DOHH2 (cell line): ENCODE results near the gene KLHL34.

Source experiments
- H3F3A ChIP-seq: fragments of 200-600 bp; sonication (generic), shearing (Covaris generic); 2 replicates; pipeline ENCODE4 v1.6.0; 2016; ENCODE audit warnings: antibody characterized with exemption, mild to moderate bottlenecking; ENCODE audit not compliant: control insufficient read depth, insufficient read depth
- H3K27ac ChIP-seq: fragments of 200-600 bp; sonication (generic); 2 replicates; pipeline ENCODE4 v1.5.1; 2014; ENCODE audit warnings: low read depth, mild to moderate bottlenecking, low read length, moderate library complexity
- H3K27me3 ChIP-seq: fragments of 200-600 bp; sonication (generic); 2 replicates; pipeline ENCODE4 v1.6.1; 2014; ENCODE audit warnings: mild to moderate bottlenecking, low read length, mixed read lengths; ENCODE audit not compliant: control insufficient read depth
- H3K36me3 ChIP-seq: fragments of 200-600 bp; sonication (generic); 2 replicates; pipeline ENCODE4 v1.6.1; 2014; ENCODE audit warnings: mild to moderate bottlenecking, low read length, moderate library complexity, mixed read lengths; ENCODE audit not compliant: control insufficient read depth
- H3K4me1 ChIP-seq: fragments of 200-600 bp; sonication (generic); 2 replicates; pipeline ENCODE4 v1.6.1; 2014; ENCODE audit warnings: mild to moderate bottlenecking, low read length, mixed read lengths; ENCODE audit not compliant: control insufficient read depth
- H3K4me2 ChIP-seq: fragments of 200-600 bp; sonication (generic); 2 replicates; pipeline ENCODE4 v1.6.0; 2014; ENCODE audit warnings: mild to moderate bottlenecking, low read length, moderate library complexity
- H3K4me3 ChIP-seq: fragments of 200-600 bp; sonication (generic); 2 replicates; pipeline ENCODE4 v1.5.1; 2014; ENCODE audit warnings: mild to moderate bottlenecking, low read length, mixed read lengths
- H3K79me2 ChIP-seq: fragments of 200-600 bp; sonication (generic); 2 replicates; pipeline ENCODE4 v1.6.1; 2014; ENCODE audit warnings: mild to moderate bottlenecking, low read length, mixed read lengths; ENCODE audit not compliant: control insufficient read depth
- H3K9me2 ChIP-seq: fragments of 200-600 bp; sonication (generic); replicated peaks from 2 replicates; pipeline ENCODE4 v1.6.1; 2014; ENCODE audit warnings: mild to moderate bottlenecking, low read length, mixed read lengths; ENCODE audit not compliant: control insufficient read depth
- H3K9me3 ChIP-seq: fragments of 200-600 bp; sonication (generic); 2 replicates; pipeline ENCODE4 v1.6.1; 2014; ENCODE audit warnings: antibody characterized with exemption, low read length, mixed read lengths; ENCODE audit not compliant: control insufficient read depth, insufficient read depth
- H4K20me1 ChIP-seq: fragments of 200-600 bp; sonication (generic); 2 replicates; pipeline ENCODE4 v1.6.0; 2014; ENCODE audit warnings: low read depth, mild to moderate bottlenecking, antibody characterized with exemption, low read length, moderate library complexity; ENCODE audit not compliant: control insufficient read depth, insufficient read depth
- EZH2phosphoT487 ChIP-seq: fragments of 200-600 bp; sonication (generic); IDR thresholded peaks from 2 replicates; pipeline ENCODE4 v1.6.1; 2017; ENCODE audit warnings: borderline replicate concordance, mild to moderate bottlenecking, antibody characterized with exemption, low read length, moderate library complexity, mixed read lengths
- TF ChIP-seq, protein P1 (sequence below): fragments of 200-600 bp; sonication (generic); IDR thresholded peaks from one replicate; pipeline ENCODE4 v1.5.1; 2014; ENCODE audit warnings: antibody characterized with exemption, mild to moderate bottlenecking, low read depth, low read length; ENCODE audit not compliant: poor library complexity, severe bottlenecking

The KLHL34 gene

DNA sequence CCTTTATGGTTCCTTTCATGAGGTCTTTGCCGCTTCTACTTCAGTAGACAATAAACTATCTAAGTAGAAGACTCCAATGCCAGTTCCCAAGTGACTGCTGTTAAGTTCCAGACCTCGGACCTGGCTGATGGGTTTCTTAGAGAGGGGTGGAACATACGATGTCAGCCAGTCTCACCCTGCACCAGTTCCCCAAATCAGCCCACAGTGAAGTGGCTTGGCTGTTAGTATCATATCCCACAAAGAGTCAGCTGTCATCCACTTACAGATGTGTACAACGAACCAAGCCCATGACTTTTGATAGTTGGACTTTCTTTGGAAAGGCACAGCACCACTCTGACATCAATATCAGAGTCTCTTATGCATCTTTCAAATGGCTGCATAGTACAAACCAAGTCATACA lies 8.1 kb upstream of the KLHL34 start:
- Histone ChIP-seq H3F3A (no peaks in the 10 kb centered on the region), H3K27me3 (no peaks in the 10 kb centered on the region), H3K9me3 (no peaks in the 10 kb centered on the region), H4K20me1 (no peaks in the 10 kb centered on the region), H3K4me1 (no peaks in the 10 kb centered on the region), H3K4me2 (no peak overlapping the region), H3K79me2 (no peaks in the 10 kb centered on the region), H3K27ac (no peak overlapping the region), H3K36me3 (no peaks in the 10 kb centered on the region), H3K9me2 (no peaks in the 10 kb centered on the region), H3K4me3 (no peak overlapping the region)
- TF ChIP-seq, protein P1, sequence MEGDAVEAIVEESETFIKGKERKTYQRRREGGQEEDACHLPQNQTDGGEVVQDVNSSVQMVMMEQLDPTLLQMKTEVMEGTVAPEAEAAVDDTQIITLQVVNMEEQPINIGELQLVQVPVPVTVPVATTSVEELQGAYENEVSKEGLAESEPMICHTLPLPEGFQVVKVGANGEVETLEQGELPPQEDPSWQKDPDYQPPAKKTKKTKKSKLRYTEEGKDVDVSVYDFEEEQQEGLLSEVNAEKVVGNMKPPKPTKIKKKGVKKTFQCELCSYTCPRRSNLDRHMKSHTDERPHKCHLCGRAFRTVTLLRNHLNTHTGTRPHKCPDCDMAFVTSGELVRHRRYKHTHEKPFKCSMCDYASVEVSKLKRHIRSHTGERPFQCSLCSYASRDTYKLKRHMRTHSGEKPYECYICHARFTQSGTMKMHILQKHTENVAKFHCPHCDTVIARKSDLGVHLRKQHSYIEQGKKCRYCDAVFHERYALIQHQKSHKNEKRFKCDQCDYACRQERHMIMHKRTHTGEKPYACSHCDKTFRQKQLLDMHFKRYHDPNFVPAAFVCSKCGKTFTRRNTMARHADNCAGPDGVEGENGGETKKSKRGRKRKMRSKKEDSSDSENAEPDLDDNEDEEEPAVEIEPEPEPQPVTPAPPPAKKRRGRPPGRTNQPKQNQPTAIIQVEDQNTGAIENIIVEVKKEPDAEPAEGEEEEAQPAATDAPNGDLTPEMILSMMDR = no peak
- no peak for TF ChIP-seq EZH2phosphoT487

DNA sequence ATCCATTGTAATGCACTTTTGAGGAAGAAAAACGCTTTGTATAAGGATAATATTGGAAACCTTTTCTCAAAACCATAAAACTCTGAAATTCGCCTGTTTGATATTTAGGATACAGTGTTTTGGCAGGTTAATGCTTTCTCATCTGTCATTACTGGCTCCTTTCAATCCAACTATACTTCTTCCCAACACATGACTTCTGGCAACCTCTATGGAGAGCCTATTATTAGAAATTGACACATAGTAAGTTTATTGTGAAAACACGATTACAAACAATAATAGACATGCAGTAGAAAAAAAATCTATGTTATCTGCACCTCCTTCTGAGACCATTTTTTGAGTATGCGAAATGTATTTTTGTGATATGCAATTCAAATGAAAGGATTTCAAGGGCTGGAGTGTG lies 4.6 kb upstream of the KLHL34 start:
- H4K20me1 ChIP-seq = no peaks in the 10 kb centered on the region
- no peaks in the 10 kb centered on the region for H3K79me2 ChIP-seq

GRCh38 chrX:21661316-21661715 lies 3.2 kb upstream of the KLHL34 start:
- Histone ChIP-seq H3K79me2 (no peaks in the 10 kb centered on the region), H3K27ac (no peak overlapping the region), H3F3A (no peaks in the 10 kb centered on the region), H3K4me2 (no peak overlapping the region), H3K27me3 (no peaks in the 10 kb centered on the region), H4K20me1 (no peaks in the 10 kb centered on the region), H3K9me3 (no peaks in the 10 kb centered on the region), H3K4me1 (no peaks in the 10 kb centered on the region), H3K36me3 (no peaks in the 10 kb centered on the region), H3K4me3 (no peak overlapping the region), H3K9me2 (no peaks in the 10 kb centered on the region)
- TF ChIP-seq EZH2phosphoT487 = no peak
- TF ChIP-seq, protein P1 = no peak

More for the DNA sequence above, 4.6 kb upstream of the KLHL34 start:
- no peak overlapping the region for H3K4me2 ChIP-seq
- H3K4me1 ChIP-seq = no peaks in the 10 kb centered on the region
- H3K9me3 ChIP-seq = no peaks in the 10 kb centered on the region
- H3K27me3 ChIP-seq = no peaks in the 10 kb centered on the region
- TF ChIP-seq EZH2phosphoT487 = no peak
- TF ChIP-seq, protein P1 = no peak
- no peaks in the 10 kb centered on the region for H3K36me3 ChIP-seq
- H3K9me2 ChIP-seq = no peaks in the 10 kb centered on the region
- no peak overlapping the region for H3K4me3 ChIP-seq
- H3K27ac ChIP-seq = no peak overlapping the region
- no peaks in the 10 kb centered on the region for H3F3A ChIP-seq

- TF ChIP-seq EZH2phosphoT487 = no peak
- TF ChIP-seq, protein P1 = no peak
- no peaks in the 10 kb centered on the region for H3K9me3 ChIP-seq
- no peak overlapping the region for H3K4me3 ChIP-seq
These were observed 2.0 kb upstream of the KLHL34 start for GRCh38 chrX:21660156-21660555.

More at GRCh38 chrX:21660156-21660555, 2.0 kb upstream of the KLHL34 start:
- Histone ChIP-seq H4K20me1 (no peaks in the 10 kb centered on the region), H3K27me3 (no peaks in the 10 kb centered on the region), H3K9me2 (no peaks in the 10 kb centered on the region), H3K4me1 (no peaks in the 10 kb centered on the region), H3K4me2 (no peak overlapping the region), H3K27ac (no peak overlapping the region), H3K79me2 (no peaks in the 10 kb centered on the region), H3F3A (no peaks in the 10 kb centered on the region), H3K36me3 (no peaks in the 10 kb centered on the region)
